Measurements from ENCODE around the gene PRM2. TPM values are rescaled to one million over a fixed set of nuclear protein-coding genes. Genes with fewer than 3 reads are reported as not detected.

Gene PRM2, protein sequence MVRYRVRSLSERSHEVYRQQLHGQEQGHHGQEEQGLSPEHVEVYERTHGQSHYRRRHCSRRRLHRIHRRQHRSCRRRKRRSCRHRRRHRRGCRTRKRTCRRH
- not detected in 2 replicates for total RNA-seq (2014; rRNA removed; shearing (Covaris generic))
- not detected in 2 replicates for polyA plus RNA-seq (2016; fragmentation: Nextera tagmentation; extraction: Ambion mirVana)
- long read RNA-seq, result 0 reads

DNA sequence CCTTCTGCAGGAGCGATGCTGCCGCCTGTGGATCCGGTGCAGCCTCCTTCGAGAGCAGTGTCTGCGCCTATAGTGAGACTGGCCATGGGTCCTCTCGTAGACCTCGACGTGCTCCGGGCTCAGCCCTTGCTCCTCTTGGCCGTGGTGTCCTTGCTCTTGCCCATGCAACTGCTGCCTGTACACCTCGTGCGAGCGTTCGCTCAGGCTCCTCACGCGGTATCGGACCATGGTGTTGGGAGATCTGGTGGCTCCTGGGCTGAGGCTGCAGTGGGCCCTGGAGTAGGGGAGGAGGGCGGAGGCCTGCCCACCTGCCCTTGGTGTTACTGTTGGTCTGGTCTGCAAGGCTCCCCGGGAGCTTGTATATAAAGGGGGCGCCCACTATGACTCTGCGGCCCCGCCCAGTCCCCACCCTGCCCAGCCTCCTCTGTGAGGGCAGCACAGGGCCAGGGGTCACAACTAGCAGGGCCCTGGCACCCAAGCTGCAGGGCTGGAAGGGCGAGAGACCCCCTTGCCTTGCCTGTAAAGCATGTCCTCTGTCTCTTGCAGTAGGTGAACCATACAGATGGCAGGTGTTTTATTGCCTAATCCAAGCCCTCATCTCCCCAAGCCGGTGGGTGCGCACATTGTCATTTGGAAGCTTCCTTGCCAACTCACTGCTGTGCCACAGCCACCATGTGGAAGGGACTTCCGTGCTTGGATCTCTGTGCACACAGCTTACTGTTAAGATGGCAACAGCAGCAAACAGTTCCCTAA is at the start of gene PRM2:
PRM2 (minus strand) TSS at position 338 of the 753 bp plus-strand sequence; CDS start at position 228, 110 bp downstream.
- Histone ChIP-seq H3K4me3 (no peak within 1 kb of the TSS), H3F3A (replicated peaks; ENCODE audit: low read depth) (no peaks in the 10 kb centered on the region), H3K4me1 (ENCODE audit: insufficient read depth) (no peaks in the 10 kb centered on the region; the same call in 1 of the 2 replicates), H4K20me1 (replicated peaks; ENCODE audit: insufficient read depth) (no peaks in the 10 kb centered on the region), H3K4me2 (no peak within 1 kb of the TSS), H3K36me3 (ENCODE audit: insufficient read depth) (no peaks in the 10 kb centered on the region), H3K79me2 (replicated peaks; ENCODE audit: insufficient read depth) (no peaks in the 10 kb centered on the region), H2AFZ (peak within 1 kb of the TSS; percentile 23; the same call in 1 of the 2 replicates), H3K9me2 (ENCODE audit: insufficient read depth) (no peaks in the 10 kb centered on the region), H3K27me3 (ENCODE audit: insufficient read depth) (no peaks in the 10 kb centered on the region), H3K27ac (ENCODE audit: low read depth) (no peak within 1 kb of the TSS)
- ATAC-seq, result 0 out of 3 replicates have a peak, but pooled peaks have one; percentile 14
- H3K4me1 Mint-ChIP-seq, result peaks cover 14% of the 10 kb centered on the region
- TF ChIP-seq, protein P1, sequence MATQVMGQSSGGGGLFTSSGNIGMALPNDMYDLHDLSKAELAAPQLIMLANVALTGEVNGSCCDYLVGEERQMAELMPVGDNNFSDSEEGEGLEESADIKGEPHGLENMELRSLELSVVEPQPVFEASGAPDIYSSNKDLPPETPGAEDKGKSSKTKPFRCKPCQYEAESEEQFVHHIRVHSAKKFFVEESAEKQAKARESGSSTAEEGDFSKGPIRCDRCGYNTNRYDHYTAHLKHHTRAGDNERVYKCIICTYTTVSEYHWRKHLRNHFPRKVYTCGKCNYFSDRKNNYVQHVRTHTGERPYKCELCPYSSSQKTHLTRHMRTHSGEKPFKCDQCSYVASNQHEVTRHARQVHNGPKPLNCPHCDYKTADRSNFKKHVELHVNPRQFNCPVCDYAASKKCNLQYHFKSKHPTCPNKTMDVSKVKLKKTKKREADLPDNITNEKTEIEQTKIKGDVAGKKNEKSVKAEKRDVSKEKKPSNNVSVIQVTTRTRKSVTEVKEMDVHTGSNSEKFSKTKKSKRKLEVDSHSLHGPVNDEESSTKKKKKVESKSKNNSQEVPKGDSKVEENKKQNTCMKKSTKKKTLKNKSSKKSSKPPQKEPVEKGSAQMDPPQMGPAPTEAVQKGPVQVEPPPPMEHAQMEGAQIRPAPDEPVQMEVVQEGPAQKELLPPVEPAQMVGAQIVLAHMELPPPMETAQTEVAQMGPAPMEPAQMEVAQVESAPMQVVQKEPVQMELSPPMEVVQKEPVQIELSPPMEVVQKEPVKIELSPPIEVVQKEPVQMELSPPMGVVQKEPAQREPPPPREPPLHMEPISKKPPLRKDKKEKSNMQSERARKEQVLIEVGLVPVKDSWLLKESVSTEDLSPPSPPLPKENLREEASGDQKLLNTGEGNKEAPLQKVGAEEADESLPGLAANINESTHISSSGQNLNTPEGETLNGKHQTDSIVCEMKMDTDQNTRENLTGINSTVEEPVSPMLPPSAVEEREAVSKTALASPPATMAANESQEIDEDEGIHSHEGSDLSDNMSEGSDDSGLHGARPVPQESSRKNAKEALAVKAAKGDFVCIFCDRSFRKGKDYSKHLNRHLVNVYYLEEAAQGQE (IDR thresholded peaks at IDR 0.05; ENCODE audit: unreplicated experiment), result no peak
- no peak for TF ChIP-seq EZH2phosphoT487 (IDR thresholded peaks at IDR 0.05; ENCODE audit: unreplicated experiment)
- TF ChIP-seq, protein P2, sequence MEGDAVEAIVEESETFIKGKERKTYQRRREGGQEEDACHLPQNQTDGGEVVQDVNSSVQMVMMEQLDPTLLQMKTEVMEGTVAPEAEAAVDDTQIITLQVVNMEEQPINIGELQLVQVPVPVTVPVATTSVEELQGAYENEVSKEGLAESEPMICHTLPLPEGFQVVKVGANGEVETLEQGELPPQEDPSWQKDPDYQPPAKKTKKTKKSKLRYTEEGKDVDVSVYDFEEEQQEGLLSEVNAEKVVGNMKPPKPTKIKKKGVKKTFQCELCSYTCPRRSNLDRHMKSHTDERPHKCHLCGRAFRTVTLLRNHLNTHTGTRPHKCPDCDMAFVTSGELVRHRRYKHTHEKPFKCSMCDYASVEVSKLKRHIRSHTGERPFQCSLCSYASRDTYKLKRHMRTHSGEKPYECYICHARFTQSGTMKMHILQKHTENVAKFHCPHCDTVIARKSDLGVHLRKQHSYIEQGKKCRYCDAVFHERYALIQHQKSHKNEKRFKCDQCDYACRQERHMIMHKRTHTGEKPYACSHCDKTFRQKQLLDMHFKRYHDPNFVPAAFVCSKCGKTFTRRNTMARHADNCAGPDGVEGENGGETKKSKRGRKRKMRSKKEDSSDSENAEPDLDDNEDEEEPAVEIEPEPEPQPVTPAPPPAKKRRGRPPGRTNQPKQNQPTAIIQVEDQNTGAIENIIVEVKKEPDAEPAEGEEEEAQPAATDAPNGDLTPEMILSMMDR (conservative IDR thresholded peaks at IDR 0.05; ENCODE audit: low read depth in 2 of 2), result no peak
- TF ChIP-seq ZNF331 (CRISPR knock-in tag; IDR thresholded peaks at IDR 0.05; ENCODE audit: low read depth), result no peak
- no peak for TF ChIP-seq POLR2AphosphoS5 (IDR thresholded peaks at IDR 0.05; ENCODE audit: low read depth)
- no peak for TF ChIP-seq STAT1 (IDR thresholded peaks at IDR 0.05; ENCODE audit: unreplicated experiment)
- TF ChIP-seq, protein P3, sequence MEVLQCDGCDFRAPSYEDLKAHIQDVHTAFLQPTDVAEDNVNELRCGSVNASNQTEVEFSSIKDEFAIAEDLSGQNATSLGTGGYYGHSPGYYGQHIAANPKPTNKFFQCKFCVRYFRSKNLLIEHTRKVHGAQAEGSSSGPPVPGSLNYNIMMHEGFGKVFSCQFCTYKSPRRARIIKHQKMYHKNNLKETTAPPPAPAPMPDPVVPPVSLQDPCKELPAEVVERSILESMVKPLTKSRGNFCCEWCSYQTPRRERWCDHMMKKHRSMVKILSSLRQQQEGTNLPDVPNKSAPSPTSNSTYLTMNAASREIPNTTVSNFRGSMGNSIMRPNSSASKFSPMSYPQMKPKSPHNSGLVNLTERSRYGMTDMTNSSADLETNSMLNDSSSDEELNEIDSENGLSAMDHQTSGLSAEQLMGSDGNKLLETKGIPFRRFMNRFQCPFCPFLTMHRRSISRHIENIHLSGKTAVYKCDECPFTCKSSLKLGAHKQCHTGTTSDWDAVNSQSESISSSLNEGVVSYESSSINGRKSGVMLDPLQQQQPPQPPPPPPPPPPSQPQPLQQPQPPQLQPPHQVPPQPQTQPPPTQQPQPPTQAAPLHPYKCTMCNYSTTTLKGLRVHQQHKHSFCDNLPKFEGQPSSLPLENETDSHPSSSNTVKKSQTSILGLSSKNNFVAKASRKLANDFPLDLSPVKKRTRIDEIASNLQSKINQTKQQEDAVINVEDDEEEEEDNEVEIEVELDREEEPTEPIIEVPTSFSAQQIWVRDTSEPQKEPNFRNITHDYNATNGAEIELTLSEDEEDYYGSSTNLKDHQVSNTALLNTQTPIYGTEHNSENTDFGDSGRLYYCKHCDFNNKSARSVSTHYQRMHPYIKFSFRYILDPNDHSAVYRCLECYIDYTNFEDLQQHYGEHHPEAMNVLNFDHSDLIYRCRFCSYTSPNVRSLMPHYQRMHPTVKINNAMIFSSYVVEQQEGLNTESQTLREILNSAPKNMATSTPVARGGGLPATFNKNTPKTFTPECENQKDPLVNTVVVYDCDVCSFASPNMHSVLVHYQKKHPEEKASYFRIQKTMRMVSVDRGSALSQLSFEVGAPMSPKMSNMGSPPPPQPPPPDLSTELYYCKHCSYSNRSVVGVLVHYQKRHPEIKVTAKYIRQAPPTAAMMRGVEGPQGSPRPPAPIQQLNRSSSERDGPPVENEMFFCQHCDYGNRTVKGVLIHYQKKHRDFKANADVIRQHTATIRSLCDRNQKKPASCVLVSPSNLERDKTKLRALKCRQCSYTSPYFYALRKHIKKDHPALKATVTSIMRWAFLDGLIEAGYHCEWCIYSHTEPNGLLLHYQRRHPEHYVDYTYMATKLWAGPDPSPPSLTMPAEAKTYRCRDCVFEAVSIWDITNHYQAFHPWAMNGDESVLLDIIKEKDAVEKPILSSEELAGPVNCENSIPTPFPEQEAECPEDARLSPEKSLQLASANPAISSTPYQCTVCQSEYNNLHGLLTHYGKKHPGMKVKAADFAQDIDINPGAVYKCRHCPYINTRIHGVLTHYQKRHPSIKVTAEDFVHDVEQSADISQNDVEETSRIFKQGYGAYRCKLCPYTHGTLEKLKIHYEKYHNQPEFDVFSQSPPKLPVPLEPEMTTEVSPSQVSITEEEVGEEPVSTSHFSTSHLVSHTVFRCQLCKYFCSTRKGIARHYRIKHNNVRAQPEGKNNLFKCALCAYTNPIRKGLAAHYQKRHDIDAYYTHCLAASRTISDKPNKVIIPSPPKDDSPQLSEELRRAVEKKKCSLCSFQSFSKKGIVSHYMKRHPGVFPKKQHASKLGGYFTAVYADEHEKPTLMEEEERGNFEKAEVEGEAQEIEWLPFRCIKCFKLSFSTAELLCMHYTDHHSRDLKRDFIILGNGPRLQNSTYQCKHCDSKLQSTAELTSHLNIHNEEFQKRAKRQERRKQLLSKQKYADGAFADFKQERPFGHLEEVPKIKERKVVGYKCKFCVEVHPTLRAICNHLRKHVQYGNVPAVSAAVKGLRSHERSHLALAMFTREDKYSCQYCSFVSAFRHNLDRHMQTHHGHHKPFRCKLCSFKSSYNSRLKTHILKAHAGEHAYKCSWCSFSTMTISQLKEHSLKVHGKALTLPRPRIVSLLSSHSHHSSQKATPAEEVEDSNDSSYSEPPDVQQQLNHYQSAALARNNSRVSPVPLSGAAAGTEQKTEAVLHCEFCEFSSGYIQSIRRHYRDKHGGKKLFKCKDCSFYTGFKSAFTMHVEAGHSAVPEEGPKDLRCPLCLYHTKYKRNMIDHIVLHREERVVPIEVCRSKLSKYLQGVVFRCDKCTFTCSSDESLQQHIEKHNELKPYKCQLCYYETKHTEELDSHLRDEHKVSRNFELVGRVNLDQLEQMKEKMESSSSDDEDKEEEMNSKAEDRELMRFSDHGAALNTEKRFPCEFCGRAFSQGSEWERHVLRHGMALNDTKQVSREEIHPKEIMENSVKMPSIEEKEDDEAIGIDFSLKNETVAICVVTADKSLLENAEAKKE (CRISPR knock-in tag; IDR thresholded peaks at IDR 0.05), result no peak
- TF ChIP-seq NANOG (IDR thresholded peaks at IDR 0.05; ENCODE audit: borderline replicate concordance), result no peak
- TF ChIP-seq EZH2 (IDR thresholded peaks at IDR 0.05; ENCODE audit: low read depth, unreplicated experiment), result no peak
- no peak for TF ChIP-seq CREB1 (CRISPR knock-in tag; IDR thresholded peaks at IDR 0.05; ENCODE audit: low read depth)
- TF ChIP-seq, protein P4, sequence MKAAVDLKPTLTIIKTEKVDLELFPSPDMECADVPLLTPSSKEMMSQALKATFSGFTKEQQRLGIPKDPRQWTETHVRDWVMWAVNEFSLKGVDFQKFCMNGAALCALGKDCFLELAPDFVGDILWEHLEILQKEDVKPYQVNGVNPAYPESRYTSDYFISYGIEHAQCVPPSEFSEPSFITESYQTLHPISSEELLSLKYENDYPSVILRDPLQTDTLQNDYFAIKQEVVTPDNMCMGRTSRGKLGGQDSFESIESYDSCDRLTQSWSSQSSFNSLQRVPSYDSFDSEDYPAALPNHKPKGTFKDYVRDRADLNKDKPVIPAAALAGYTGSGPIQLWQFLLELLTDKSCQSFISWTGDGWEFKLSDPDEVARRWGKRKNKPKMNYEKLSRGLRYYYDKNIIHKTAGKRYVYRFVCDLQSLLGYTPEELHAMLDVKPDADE (IDR thresholded peaks at IDR 0.05), result no peak
- H3K36me3 Mint-ChIP-seq (ENCODE audit: low read depth), result no peaks in the 10 kb centered on the region; the same call in 2 of the 3 replicates
- H3K4me3 Mint-ChIP-seq, result no peak within 1 kb of the TSS; the same call in 2 of the 3 replicates
- peaks cover 17% of the 10 kb centered on the region for H3K27me3 Mint-ChIP-seq (ENCODE audit: insufficient read depth, low read depth, poor library complexity)
- no peak within 1 kb of the TSS for H3K27ac Mint-ChIP-seq
- H3K9me3 Mint-ChIP-seq, result peaks cover 3% of the 10 kb centered on the region; the same call in 1 of the 3 replicates
- no peak for DNase-seq (ENCODE audit: low spot score)
